Pancreas (tissue), 10 donors: ENCODE results near the gene PLAGL1. TPM values are rescaled to one million over a fixed set of nuclear protein-coding genes. Genes with fewer than 3 reads are reported as not detected.

ENCODE experiments used
- ATAC-seq, 4 donors: fragments of 200-7000 bp; cut with Tn5 transposase; one replicate each; pipeline versions ENCODE4 v1.8.0 to v1.9.1; 2020; ENCODE audit warnings: mild to moderate bottlenecking in 4 of 4, moderate library complexity in 4 of 4
- DNase-seq, 6 donors: peaks; one replicate each; pipeline ENCODE4 v3.0.0-alpha.2; 2020
- FAIRE-seq: peaks from 2 replicates; lab custom pipeline; 2012; peaks lifted over from hg19 to GRCh38; lab: Jason Lieb, UNC
- H3K27ac ChIP-seq, 4 donors: fragments of 200-600 bp; sonication (generic); 1 replicate in 3 of 4; 2 replicates in 1 of 4; pipeline versions ENCODE4 v1.5.0 to v1.8.0; 2020
- H3K27me3 ChIP-seq, 4 donors: fragments of 200-600 bp; one replicate each; pipeline ENCODE4 v1.8.0; 2021
- H3K36me3 ChIP-seq, 3 donors: fragments of 200-600 bp; sonication (generic) in 1 of 3; one replicate each; pipeline versions ENCODE4 v1.5.0 to v1.8.0; 2020 to 2021
- H3K4me1 ChIP-seq, 3 donors: fragments of 200-600 bp; one replicate each; pipeline ENCODE4 v1.8.0; 2021
- H3K4me3 ChIP-seq, 4 donors: fragments of 200-600 bp; sonication (generic) in 2 of 4; one replicate each; pipeline versions ENCODE4 v1.5.0 to v1.8.0; 2020 to 2021
- H3K9me3 ChIP-seq, 4 donors: fragments of 200-600 bp; one replicate each; pipeline ENCODE4 v1.8.0; 2021
- CTCF ChIP-seq, 4 donors: fragments of 200-600 bp; sonication (generic) in 3 of 4; IDR thresholded peaks; one replicate each; pipeline versions ENCODE4 v1.5.0 to v1.8.0; 2021; ENCODE audit warnings: antibody characterized with exemption in 4 of 4
- WGBS, 2 donors: extraction: QIAGEN DNeasy Blood & Tissue Kit; methylation state at CpG; one replicate each; pipeline ENCODE4 v1.1.7; 2013; 5-methylcytosine and 5-hydroxymethylcytosine counted together
- intact Hi-C, 3 donors: fragments of 100-400 bp; cut with DNase I; formaldehyde crosslinking; loops; one replicate each; pipeline versions ENCODE4 v1.11.1 to v1.14.2; 2022
- polyA plus RNA-seq, 2 donors: library from polyadenylated mRNA; stranded (reverse); fragments of 200-250 nt; gene quantifications; one replicate each; pipeline ENCODE4 v1.2.3, GENCODE V29; 2013
- total RNA-seq, 6 donors: library from RNA; stranded (reverse); fragmentation: NEBNext Ultra II Directional in 4 of 6; extraction: Animal tissue kit (Norgen Biotek cat#: 25700) in 4 of 6; gene quantifications; one replicate each; pipeline versions ENCODE4 v1.2.1 to v1.2.4, GENCODE V29; 2021 to 2023
- donor health status: healthy with polysubstance abuse.
- donor health status: DM: no; HTN: no; CAD: no; lungs with moderate emphysema.
- donor health status: DM: no; HTN: no; CAD: no.
- donor health status: control.
- donor health status: control.
- donor health status: Bipolar disorder and iron deficiency.
- donor health status: DM: yes; HTN: yes; CAD: no.
- donor health status: DM: no; HTN: no; CAD: no.
- donor health status: DM: no; HTN: no; CAD: no.
- donor health status: DM: yes; HTN: yes; CAD: no.

Gene PLAGL1
- 10 to 100 TPM; 12.5 to 22.9 (median 14.6) TPM for total RNA-seq
- 10 to 100 TPM; 17.3 to 31.6 TPM for polyA plus RNA-seq

- no peak for TF ChIP-seq CTCF (IDR thresholded peaks at IDR 0.05)
- Histone ChIP-seq H3K4me1 (no peaks in the 10 kb centered on the region), H3K4me3 (peak within 1 kb of the TSS; percentile 31 to 55 (median 44)), H3K36me3 (no peaks in the 10 kb centered on the region), H3K27me3 (no peaks in the 10 kb centered on the region), H3K27ac (peak within 1 kb of the TSS; percentile 48 to 72 (median 63)), H3K9me3 (no peaks in the 10 kb centered on the region)
- intact Hi-C loops = no loop called here
- FAIRE-seq = no peak
- peak; percentile 82 to 89 (median 86) for ATAC-seq
- peak; percentile 61 to 87 (median 75) for DNase-seq
- 52 to 55% methylated on average over 60 to 75 of the region's 75 CpGs for WGBS, 2 donors
These were observed at the start of gene PLAGL1 for GRCh38 chr6:144008120-144008811. Gene PLAGL1 (minus strand): TSS chr6:144008259. CDS start chr6:143948136, 60,123 bp downstream.

GRCh38 chr6:144055121-144055931 lies 47.3 kb upstream of the PLAGL1 start:
- H3K4me3 ChIP-seq = no peak overlapping the region
- FAIRE-seq (no peak), ATAC-seq (peak in 3 of 4 donors; percentile 26 to 66 (median 51)), DNase-seq (no peak)
- no peaks in the 10 kb centered on the region for H3K27me3 ChIP-seq
- no peaks in the 10 kb centered on the region for H3K9me3 ChIP-seq
- WGBS, 2 donors = 70 to 79% methylated on average over 6 of the region's 6 CpGs
- intact Hi-C loops = no loop called here
- H3K4me1 ChIP-seq = no peaks in the 10 kb centered on the region
- TF ChIP-seq CTCF (IDR thresholded peaks at IDR 0.05) = no peak
- no peaks in the 10 kb centered on the region for H3K36me3 ChIP-seq
- H3K27ac ChIP-seq = no peak overlapping the region

- FAIRE-seq (no peak), DNase-seq (no peak), ATAC-seq (no peak)
- Histone ChIP-seq H3K4me1 (no peaks in the 10 kb centered on the region), H3K4me3 (no peak overlapping the region), H3K27ac (no peak overlapping the region), H3K36me3 (no peaks in the 10 kb centered on the region), H3K9me3 (no peaks in the 10 kb centered on the region), H3K27me3 (no peaks in the 10 kb centered on the region)
- intact Hi-C loops = no loop called here
- WGBS, 2 donors = 61 to 72% methylated on average over 3 of the region's 3 CpGs
- no peak for TF ChIP-seq CTCF (IDR thresholded peaks at IDR 0.05)
These were observed 45.5 kb upstream of the PLAGL1 start for GRCh38 chr6:144053601-144054000.

- no peaks in the 10 kb centered on the region for H3K27me3 ChIP-seq
- no peak for ATAC-seq
- no peak for DNase-seq
- H3K4me3 ChIP-seq = no peak overlapping the region
- H3K27ac ChIP-seq = no peak overlapping the region
- no peaks in the 10 kb centered on the region for H3K4me1 ChIP-seq
- FAIRE-seq = no peak
- no peaks in the 10 kb centered on the region for H3K9me3 ChIP-seq
- intact Hi-C loops = no loop called here
- TF ChIP-seq CTCF (IDR thresholded peaks at IDR 0.05) = no peak
- no peaks in the 10 kb centered on the region for H3K36me3 ChIP-seq
These were observed 44.4 kb upstream of the PLAGL1 start for GRCh38 chr6:144052488-144052887.
